HFFc6 (cell line): Measurements from ENCODE around the gene GPAM. TPM values are rescaled to one million over a fixed set of nuclear protein-coding genes. Genes with fewer than 3 reads are reported as not detected.
"Not testable (repeated sequence)": the region's sequence is repeated elsewhere in the genome, so short reads cannot be mapped to it uniquely, and the experiment has no call there.

Experiments used
- DNase-seq: peaks from one replicate; pipeline ENCODE4 v3.0.0-alpha.2; 2018
- H3K27ac Mint-ChIP-seq: 2 replicates; pipeline ENCODE4 v1.8.0; 2020; ENCODE audit warnings: mild to moderate bottlenecking, mixed read lengths
- H3K27me3 Mint-ChIP-seq: 2 replicates; pipeline ENCODE4 v1.8.0; 2021; ENCODE audit warnings: mild to moderate bottlenecking, moderate library complexity, mixed read lengths; ENCODE audit not compliant: insufficient read depth
- H3K36me3 Mint-ChIP-seq: 2 replicates; pipeline ENCODE4 v1.8.0; 2021; ENCODE audit warnings: low read depth, mixed read lengths
- H3K4me1 Mint-ChIP-seq: 2 replicates; pipeline ENCODE4 v1.8.0; 2020; ENCODE audit warnings: low read depth, mixed read lengths
- H3K4me3 Mint-ChIP-seq: 2 replicates; pipeline ENCODE4 v1.8.0; 2020; ENCODE audit warnings: mild to moderate bottlenecking, moderate library complexity, mixed read lengths
- H3K9me3 Mint-ChIP-seq: 2 replicates; pipeline ENCODE4 v1.8.0; 2020; ENCODE audit warnings: mild to moderate bottlenecking, mixed read lengths
- total RNA-seq, 6 experiments: library from RNA; stranded (reverse); fragmentation: NEBNext Ultra II Directional; extraction: Animal tissue kit (Norgen Biotek cat#: 25700); gene quantifications; 2 replicates in 1 of 6; 3 replicates in 5 of 6; pipeline ENCODE4 v1.2.3, GENCODE V29; 2021
- TF ChIP-seq, protein P1 (sequence below): fragments of 200-600 bp; sonication (generic); IDR thresholded peaks from 2 replicates; pipeline ENCODE4 v1.5.0; 2021; ENCODE audit warnings: antibody characterized with exemption, mild to moderate bottlenecking

The GPAM gene
- total RNA-seq, 6 experiments from 2014 or later = 7.4 to 14.7 (median 11.4) TPM

DNA sequence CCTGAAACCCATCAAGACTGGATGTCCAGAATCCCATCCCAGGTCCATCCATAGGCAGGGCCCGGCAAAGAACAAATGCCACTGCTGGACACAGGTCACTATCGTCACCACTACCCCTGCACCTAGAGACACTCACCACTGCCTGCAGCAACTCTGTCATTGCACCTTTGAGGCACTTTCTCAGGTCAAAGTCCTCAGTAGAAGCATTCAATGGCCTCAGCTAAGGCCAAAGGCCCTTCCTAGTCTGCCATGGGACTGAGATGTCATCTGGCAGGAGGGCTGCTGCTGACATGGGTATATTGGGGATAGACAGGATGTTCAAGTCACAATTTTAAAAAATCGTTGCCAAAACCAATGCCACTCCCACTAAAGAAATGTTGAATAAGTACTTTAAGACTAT lies 58.7 kb downstream of the GPAM start:
- no peak overlapping the region for H3K4me3 Mint-ChIP-seq
- no peaks in the 10 kb centered on the region for H3K9me3 Mint-ChIP-seq
- no peak for DNase-seq
- no peaks in the 10 kb centered on the region for H3K4me1 Mint-ChIP-seq
- H3K36me3 Mint-ChIP-seq = no peaks in the 10 kb centered on the region
- peaks cover 27% of the 10 kb centered on the region for H3K27me3 Mint-ChIP-seq
- H3K27ac Mint-ChIP-seq = no peak overlapping the region
- TF ChIP-seq, protein P1, sequence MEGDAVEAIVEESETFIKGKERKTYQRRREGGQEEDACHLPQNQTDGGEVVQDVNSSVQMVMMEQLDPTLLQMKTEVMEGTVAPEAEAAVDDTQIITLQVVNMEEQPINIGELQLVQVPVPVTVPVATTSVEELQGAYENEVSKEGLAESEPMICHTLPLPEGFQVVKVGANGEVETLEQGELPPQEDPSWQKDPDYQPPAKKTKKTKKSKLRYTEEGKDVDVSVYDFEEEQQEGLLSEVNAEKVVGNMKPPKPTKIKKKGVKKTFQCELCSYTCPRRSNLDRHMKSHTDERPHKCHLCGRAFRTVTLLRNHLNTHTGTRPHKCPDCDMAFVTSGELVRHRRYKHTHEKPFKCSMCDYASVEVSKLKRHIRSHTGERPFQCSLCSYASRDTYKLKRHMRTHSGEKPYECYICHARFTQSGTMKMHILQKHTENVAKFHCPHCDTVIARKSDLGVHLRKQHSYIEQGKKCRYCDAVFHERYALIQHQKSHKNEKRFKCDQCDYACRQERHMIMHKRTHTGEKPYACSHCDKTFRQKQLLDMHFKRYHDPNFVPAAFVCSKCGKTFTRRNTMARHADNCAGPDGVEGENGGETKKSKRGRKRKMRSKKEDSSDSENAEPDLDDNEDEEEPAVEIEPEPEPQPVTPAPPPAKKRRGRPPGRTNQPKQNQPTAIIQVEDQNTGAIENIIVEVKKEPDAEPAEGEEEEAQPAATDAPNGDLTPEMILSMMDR = no peak

DNA sequence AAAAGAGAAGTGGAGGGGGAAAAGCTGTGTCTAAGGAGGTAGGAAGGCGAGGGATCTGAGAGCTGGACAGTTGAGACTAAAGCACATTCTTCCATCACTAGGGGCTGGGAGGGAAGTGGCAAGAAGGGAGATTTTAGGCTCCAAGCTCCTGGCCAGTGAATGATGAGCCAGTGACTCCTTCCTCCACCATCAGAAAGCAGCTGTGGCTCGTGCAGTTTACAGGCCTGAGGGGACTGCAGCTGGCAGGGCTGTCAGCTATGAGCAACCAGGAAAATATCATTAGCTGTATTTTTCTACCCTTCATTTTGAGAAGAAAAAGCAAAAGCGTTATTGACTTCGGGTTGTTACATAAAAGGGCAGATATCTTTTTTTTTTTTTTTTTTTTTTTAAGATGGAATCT lies 60.7 kb downstream of the GPAM start:
- no peak overlapping the region for H3K4me3 Mint-ChIP-seq

DNA sequence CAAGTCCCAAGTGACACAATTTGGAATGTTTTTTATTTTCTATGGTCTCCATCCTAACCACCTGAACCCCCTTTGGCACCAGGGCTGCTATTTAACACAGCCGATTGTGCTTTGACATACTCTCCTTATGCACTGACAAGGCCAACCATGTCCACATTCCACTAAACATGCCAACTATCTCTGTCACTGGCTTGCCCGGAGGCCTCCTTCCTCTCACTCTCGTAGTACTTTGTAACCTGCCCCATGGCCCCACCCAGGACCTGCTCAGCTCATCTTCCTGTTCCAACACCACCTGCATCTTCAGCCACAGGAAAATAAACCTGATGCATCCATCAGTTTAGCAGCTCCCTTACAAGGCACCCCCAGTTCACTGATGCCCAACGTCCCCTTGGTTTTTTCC lies 63.1 kb downstream of the GPAM start:
- H3K9me3 Mint-ChIP-seq = no peaks in the 10 kb centered on the region
- TF ChIP-seq, protein P1 = no peak
- no peak for DNase-seq
- no peaks in the 10 kb centered on the region for H3K36me3 Mint-ChIP-seq
- H3K27ac Mint-ChIP-seq = no peak overlapping the region
- no peaks in the 10 kb centered on the region for H3K4me1 Mint-ChIP-seq
- H3K4me3 Mint-ChIP-seq = no peak overlapping the region
- peaks cover 22% of the 10 kb centered on the region for H3K27me3 Mint-ChIP-seq

More for the DNA sequence above, 60.7 kb downstream of the GPAM start:
- Mint-ChIP-seq H3K9me3 (no peaks in the 10 kb centered on the region), H3K4me1 (no peaks in the 10 kb centered on the region), H3K27me3 (peaks cover 32% of the 10 kb centered on the region), H3K36me3 (no peaks in the 10 kb centered on the region), H3K27ac (no peak overlapping the region)
- TF ChIP-seq, protein P1 = no peak
- no peak for DNase-seq

DNA sequence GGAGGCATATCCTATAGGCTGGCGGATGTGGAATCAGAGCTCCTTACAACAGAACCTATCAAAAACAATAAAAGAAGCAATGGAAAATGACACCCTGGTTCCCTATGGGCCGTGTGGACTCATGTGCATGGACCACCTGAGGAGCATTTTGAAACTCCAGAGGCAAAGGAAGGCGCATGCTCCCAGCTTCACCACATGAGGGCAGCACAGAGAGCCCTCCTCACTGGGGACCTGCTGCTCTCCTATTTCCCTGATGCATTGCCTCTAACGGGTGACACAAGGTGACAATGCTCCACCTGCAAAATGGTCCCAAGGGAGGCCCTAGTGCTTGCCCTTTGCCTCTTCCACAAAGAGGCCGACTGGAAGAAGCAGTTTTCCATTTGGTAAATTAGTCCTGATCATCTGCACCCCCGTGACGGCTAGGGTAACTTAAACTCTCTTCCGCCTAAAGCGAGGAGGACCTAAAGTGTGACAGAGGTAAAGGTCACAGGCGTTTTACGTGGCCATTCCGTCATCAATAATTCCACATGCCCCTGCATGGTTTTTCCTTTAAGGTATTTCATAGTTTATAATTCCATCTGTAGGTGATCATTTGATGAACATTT lies 67.7 kb downstream of the GPAM start:
- TF ChIP-seq, protein P1 = peak; percentile 85
- H3K9me3 Mint-ChIP-seq = no peaks in the 10 kb centered on the region
- no peaks in the 10 kb centered on the region for H3K36me3 Mint-ChIP-seq
- no peaks in the 10 kb centered on the region for H3K4me1 Mint-ChIP-seq
- DNase-seq = peak; percentile 16
- H3K27ac Mint-ChIP-seq = no peak overlapping the region
- peaks cover 12% of the 10 kb centered on the region for H3K27me3 Mint-ChIP-seq
- no peak overlapping the region for H3K4me3 Mint-ChIP-seq

DNA sequence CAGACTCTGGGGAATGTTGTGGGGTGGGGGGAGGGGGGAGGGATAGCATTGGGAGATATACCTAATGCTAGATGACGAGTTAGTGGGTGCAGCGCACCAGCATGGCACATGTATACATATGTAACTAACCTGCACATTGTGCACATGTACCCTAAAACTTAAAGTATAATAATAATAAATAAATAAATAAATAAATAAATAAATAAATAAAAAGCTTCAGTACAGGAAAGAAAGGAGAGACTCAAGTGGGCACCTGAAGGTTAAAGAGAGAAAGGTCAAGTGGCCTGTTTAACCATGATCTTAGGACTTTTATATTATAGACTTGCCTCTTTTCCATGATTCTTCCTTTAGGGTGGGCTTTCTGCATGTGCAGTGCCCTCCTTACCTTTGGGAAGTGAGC lies 73.8 kb downstream of the GPAM start:
- not testable (repeated sequence) for H3K9me3 Mint-ChIP-seq, H3K36me3 Mint-ChIP-seq, H3K4me1 Mint-ChIP-seq, H3K27ac Mint-ChIP-seq, H3K27me3 Mint-ChIP-seq, DNase-seq, H3K4me3 Mint-ChIP-seq

Other genes with a start within 250 kb of the GPAM start
- not detected for gene TECTB, start 99.6 kb upstream of the GPAM start, total RNA-seq
- 1 to 10 TPM in 4 of 6 experiments, under 1 TPM in 2; 0.59 to 5.5 (median 4.9) TPM for gene ACSL5, start 190.4 kb upstream of the GPAM start, total RNA-seq